CD14-positive monocyte (primary cell): Measurements from ENCODE around the gene POLE2. TPM values are rescaled to one million over a fixed set of nuclear protein-coding genes. Genes with fewer than 3 reads are reported as not detected.
"Not testable (repeated sequence)": the region's sequence is repeated elsewhere in the genome, so short reads cannot be mapped to it uniquely, and the experiment has no call there.

Source experiments
- DNase-seq, 3 donors: peaks; one replicate each; pipeline ENCODE4 v3.0.0-alpha.2; 2011 to 2022
- H2AFZ ChIP-seq: 2 replicates; pipeline ENCODE4 v1.6.0; 2012; ENCODE audit warnings: mild to moderate bottlenecking, low read depth, low read length, inconsistent platforms; ENCODE audit not compliant: insufficient read depth, poor library complexity, severe bottlenecking
- H3K27ac ChIP-seq, 2 donors: 1 replicate in 1 of 2; 2 replicates in 1 of 2; pipeline ENCODE4 v1.5.1; 2012 to 2013; ENCODE audit warnings: low read length in 2 of 2, control low read depth in 1 of 2, inconsistent platforms in 1 of 2, low read depth in 1 of 2, mild to moderate bottlenecking in 1 of 2
- H3K27me3 ChIP-seq, 2 donors: one replicate each; pipeline versions ENCODE4 v1.6.0 to v1.6.1; 2011 to 2013; ENCODE audit warnings: low read length in 2 of 2; ENCODE audit not compliant: control insufficient read depth in 2 of 2, insufficient read depth in 2 of 2
- H3K36me3 ChIP-seq, 2 donors: replicated peaks in 1 of 2; 1 replicate in 1 of 2; 2 replicates in 1 of 2; pipeline versions ENCODE4 v1.5.1 to v1.6.1; 2012 to 2013; ENCODE audit warnings: low read length in 2 of 2, control low read depth in 1 of 2, inconsistent platforms in 1 of 2, mild to moderate bottlenecking in 1 of 2; ENCODE audit not compliant: insufficient read depth in 2 of 2, control insufficient read depth in 1 of 2
- H3K4me1 ChIP-seq, 2 donors: 1 replicate in 1 of 2; 2 replicates in 1 of 2; pipeline versions ENCODE4 v1.5.1 to v1.6.1; 2012 to 2013; ENCODE audit warnings: low read length in 2 of 2, control low read depth in 1 of 2, inconsistent platforms in 1 of 2, mild to moderate bottlenecking in 1 of 2, moderate library complexity in 1 of 2; ENCODE audit not compliant: insufficient read depth in 2 of 2, control insufficient read depth in 1 of 2
- H3K4me2 ChIP-seq: replicated peaks from 2 replicates; pipeline ENCODE3; 2012; ENCODE audit warnings: low read length, moderate library complexity, mild to moderate bottlenecking; ENCODE audit not compliant: poor library complexity, severe bottlenecking; ENCODE audit errors: extremely low read depth
- H3K4me3 ChIP-seq, 3 experiments: fragments of 200-600 bp in 1 of 3; sonication (generic) in 1 of 3; replicated peaks in 1 of 3; 1 replicate in 2 of 3; 2 replicates in 1 of 3; pipeline ENCODE4 v1.5.1; 2011 to 2013; ENCODE audit warnings: low read length in 3 of 3, mild to moderate bottlenecking in 3 of 3, control low read depth in 2 of 3, low read depth in 2 of 3, inconsistent platforms in 1 of 3, moderate library complexity in 1 of 3
- H3K79me2 ChIP-seq: 2 replicates; pipeline ENCODE4 v1.6.0; 2012; ENCODE audit warnings: mild to moderate bottlenecking, control low read depth, inconsistent platforms, low read length, moderate library complexity; ENCODE audit not compliant: insufficient read depth
- H3K9ac ChIP-seq: 2 replicates; pipeline ENCODE4 v1.6.0; 2017; ENCODE audit warnings: low read length, mild to moderate bottlenecking; ENCODE audit not compliant: insufficient read depth, poor library complexity, severe bottlenecking
- H3K9me3 ChIP-seq, 2 donors: replicated peaks in 1 of 2; 1 replicate in 1 of 2; 2 replicates in 1 of 2; pipeline versions ENCODE4 v1.5.1 to v1.6.1; 2012 to 2013; ENCODE audit warnings: low read length in 2 of 2, control low read depth in 1 of 2; ENCODE audit not compliant: control insufficient read depth in 1 of 2, insufficient read depth in 1 of 2
- H4K20me1 ChIP-seq: 2 replicates; pipeline ENCODE4 v1.6.0; 2012; ENCODE audit warnings: mild to moderate bottlenecking, low read length, control low read depth, moderate library complexity; ENCODE audit not compliant: insufficient read depth
- H3K27ac Mint-ChIP-seq, 7 donors: one replicate each; pipeline ENCODE4 v1.8.0; 2020; ENCODE audit warnings: mild to moderate bottlenecking in 7 of 7, mixed read lengths in 7 of 7, moderate library complexity in 6 of 7, inconsistent platforms in 2 of 7
- H3K27me3 Mint-ChIP-seq, 3 donors: one replicate each; pipeline ENCODE4 v1.8.0; 2021 to 2022; ENCODE audit warnings: low read depth in 3 of 3, mild to moderate bottlenecking in 3 of 3, mixed read lengths in 3 of 3, moderate library complexity in 3 of 3, inconsistent platforms in 1 of 3
- H3K36me3 Mint-ChIP-seq, 2 donors: one replicate each; pipeline ENCODE4 v1.8.0; 2020; ENCODE audit warnings: mixed read lengths in 2 of 2, inconsistent platforms in 1 of 2, mild to moderate bottlenecking in 1 of 2
- H3K4me1 Mint-ChIP-seq: one replicate; pipeline ENCODE4 v1.8.0; 2020; ENCODE audit warnings: mild to moderate bottlenecking, mixed read lengths
- H3K4me3 Mint-ChIP-seq, 2 donors: one replicate each; pipeline ENCODE4 v1.8.0; 2020; ENCODE audit warnings: mild to moderate bottlenecking in 2 of 2, mixed read lengths in 2 of 2, moderate library complexity in 1 of 2
- H3K9me3 Mint-ChIP-seq, 7 donors: one replicate each; pipeline ENCODE4 v1.8.0; 2020 to 2022; ENCODE audit warnings: mixed read lengths in 7 of 7, mild to moderate bottlenecking in 6 of 7, moderate library complexity in 6 of 7, inconsistent platforms in 2 of 7
- WGBS: methylation state at CpG from one replicate; pipeline ENCODE4 v1.1.5; 2013; ENCODE audit warnings: missing lambda C conversion rate; ENCODE audit not compliant: insufficient coverage; 5-methylcytosine and 5-hydroxymethylcytosine counted together
- intact Hi-C, 2 donors: fragments of 100-400 bp; cut with micrococcal nuclease; formaldehyde crosslinking; loops; one replicate each; pipeline versions ENCODE4 v1.15.0 to v1.15.1; 2023
- polyA plus RNA-seq, 3 donors: library from polyadenylated mRNA; depleted of rRNA in 1 of 3; unstranded in 2 of 3; stranded (reverse) in 1 of 3; fragments of 300-500 nt in 2 of 3; fragments of >200 nt in 1 of 3; fragmentation: Illumina TruSeq in 2 of 3; gene quantifications; 1 replicate in 2 of 3; 2 replicates in 1 of 3; pipeline ENCODE4 v1.2.3, GENCODE V29; 2012 to 2021
- TF ChIP-seq, protein P1 (sequence below): fragments of 200-600 bp; IDR thresholded peaks from one replicate; pipeline ENCODE4 v1.8.0; 2022; ENCODE audit warnings: antibody characterized with exemption, mild to moderate bottlenecking

POLE2 gene
- polyA plus RNA-seq, 3 donors = 0.18 to 0.57 (median 0.47) TPM

DNA sequence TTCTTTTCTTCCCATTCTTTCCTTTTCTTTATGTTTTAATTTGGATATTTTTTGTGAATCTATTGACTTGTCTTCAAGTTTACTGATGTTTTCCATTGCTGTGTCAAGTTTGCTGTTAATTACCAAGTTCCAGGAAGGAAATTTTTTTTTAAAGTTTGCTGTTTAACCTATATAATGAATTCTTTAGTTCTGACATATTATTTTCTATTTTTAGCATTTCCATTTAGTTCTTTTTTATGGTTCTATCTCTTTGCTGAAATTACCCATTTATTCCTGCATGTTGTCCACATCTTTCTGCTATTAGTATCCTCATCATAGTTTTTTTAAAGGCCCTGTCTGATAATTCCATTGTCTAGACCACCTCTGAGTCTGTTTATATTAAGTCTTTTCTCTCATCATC, 32.7 kb upstream of the POLE2 start:
- H3K27ac Mint-ChIP-seq = no peak overlapping the region
- peaks cover 23 to 31% of the 10 kb centered on the region in 2 donors for H3K36me3 Mint-ChIP-seq
- H3K36me3 ChIP-seq = peaks cover 0 to 6% of the 10 kb centered on the region in 2 donors

DNA sequence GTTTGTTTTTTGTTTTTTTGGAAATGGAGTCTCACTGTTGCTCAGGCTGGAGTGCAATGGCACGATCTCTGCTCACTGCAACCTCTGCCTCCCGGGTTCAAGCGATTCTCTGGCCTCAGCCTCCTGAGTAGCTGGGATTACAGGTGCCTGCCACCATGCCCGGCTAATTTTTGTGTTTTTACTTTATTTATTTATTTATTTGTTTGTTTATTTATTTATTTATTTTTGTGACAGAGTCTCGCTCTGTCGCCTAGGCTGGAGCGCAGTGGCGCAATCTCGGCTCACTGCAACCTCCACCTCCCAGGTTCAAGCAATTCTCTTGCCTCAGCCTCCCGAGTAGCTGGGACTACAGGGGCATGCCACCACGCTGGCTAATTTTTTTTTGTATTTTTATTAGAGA, 23.0 kb upstream of the POLE2 start:
- H3K4me2 ChIP-seq, H3K4me3 Mint-ChIP-seq, H3K27me3 Mint-ChIP-seq, DNase-seq, H3K9me3 ChIP-seq, H4K20me1 ChIP-seq, H3K4me3 ChIP-seq, H2AFZ ChIP-seq, H3K36me3 ChIP-seq, H3K27me3 ChIP-seq, H3K9ac ChIP-seq, H3K79me2 ChIP-seq, H3K4me1 ChIP-seq, H3K27ac ChIP-seq, intact Hi-C loops, H3K9me3 Mint-ChIP-seq: not testable (repeated sequence)
- H3K4me1 Mint-ChIP-seq = peaks cover 10% of the 10 kb centered on the region
- H3K36me3 Mint-ChIP-seq = peaks cover 6 to 14% of the 10 kb centered on the region in 2 donors
- peak overlapping the region in 1 of 7 donors; percentile 50 for H3K27ac Mint-ChIP-seq
- WGBS = 100% methylated on average over 2 of the region's 11 CpGs

More for the DNA sequence above, 32.7 kb upstream of the POLE2 start:
- H3K9me3 ChIP-seq = no peaks in the 10 kb centered on the region
- Mint-ChIP-seq H3K27me3 (no peaks in the 10 kb centered on the region), H3K4me3 (no peak overlapping the region), H3K9me3 (peaks cover 1 to 11% (median 4%) of the 10 kb centered on the region in 7 donors), H3K4me1 (no peaks in the 10 kb centered on the region)
- no peak overlapping the region for H3K27ac ChIP-seq
- H3K4me2 ChIP-seq = no peak overlapping the region
- no peak for DNase-seq
- no peaks in the 10 kb centered on the region for H3K79me2 ChIP-seq
- no peaks in the 10 kb centered on the region for H3K4me1 ChIP-seq
- H4K20me1 ChIP-seq = no peaks in the 10 kb centered on the region
- TF ChIP-seq, protein P1, sequence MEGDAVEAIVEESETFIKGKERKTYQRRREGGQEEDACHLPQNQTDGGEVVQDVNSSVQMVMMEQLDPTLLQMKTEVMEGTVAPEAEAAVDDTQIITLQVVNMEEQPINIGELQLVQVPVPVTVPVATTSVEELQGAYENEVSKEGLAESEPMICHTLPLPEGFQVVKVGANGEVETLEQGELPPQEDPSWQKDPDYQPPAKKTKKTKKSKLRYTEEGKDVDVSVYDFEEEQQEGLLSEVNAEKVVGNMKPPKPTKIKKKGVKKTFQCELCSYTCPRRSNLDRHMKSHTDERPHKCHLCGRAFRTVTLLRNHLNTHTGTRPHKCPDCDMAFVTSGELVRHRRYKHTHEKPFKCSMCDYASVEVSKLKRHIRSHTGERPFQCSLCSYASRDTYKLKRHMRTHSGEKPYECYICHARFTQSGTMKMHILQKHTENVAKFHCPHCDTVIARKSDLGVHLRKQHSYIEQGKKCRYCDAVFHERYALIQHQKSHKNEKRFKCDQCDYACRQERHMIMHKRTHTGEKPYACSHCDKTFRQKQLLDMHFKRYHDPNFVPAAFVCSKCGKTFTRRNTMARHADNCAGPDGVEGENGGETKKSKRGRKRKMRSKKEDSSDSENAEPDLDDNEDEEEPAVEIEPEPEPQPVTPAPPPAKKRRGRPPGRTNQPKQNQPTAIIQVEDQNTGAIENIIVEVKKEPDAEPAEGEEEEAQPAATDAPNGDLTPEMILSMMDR = no peak
- H3K4me3 ChIP-seq = no peak overlapping the region
- H3K9ac ChIP-seq = no peak overlapping the region
- H3K27me3 ChIP-seq = no peaks in the 10 kb centered on the region
- H2AFZ ChIP-seq = no peak overlapping the region
- intact Hi-C loops = no loop called here

DNA sequence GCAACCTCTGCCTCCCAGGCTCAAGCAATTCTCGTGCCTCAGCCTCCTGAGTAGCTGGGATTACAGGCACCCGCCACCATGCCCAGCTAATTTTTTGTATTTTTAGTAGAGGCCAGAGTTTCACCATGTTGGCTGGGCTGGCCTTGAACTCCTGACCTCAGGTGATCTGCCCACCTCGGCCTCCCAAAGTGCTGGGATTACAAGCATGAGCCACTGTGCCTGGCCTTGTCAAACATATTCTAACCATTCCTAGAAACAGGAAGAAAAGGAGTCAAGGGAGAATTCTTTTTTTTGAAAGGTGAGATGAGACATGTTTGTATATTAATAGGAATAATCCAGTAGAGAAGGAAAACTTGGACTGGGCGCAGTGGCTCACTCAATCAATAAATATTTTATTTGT, 16.5 kb upstream of the POLE2 start:
- intact Hi-C loops, H2AFZ ChIP-seq, H3K27ac ChIP-seq, H3K79me2 ChIP-seq, H3K4me2 ChIP-seq, H3K9me3 Mint-ChIP-seq, H3K27ac Mint-ChIP-seq, H3K36me3 ChIP-seq, H3K9me3 ChIP-seq, H3K4me3 ChIP-seq, H4K20me1 ChIP-seq, H3K9ac ChIP-seq, DNase-seq, H3K27me3 ChIP-seq, H3K27me3 Mint-ChIP-seq, H3K4me1 ChIP-seq, H3K4me3 Mint-ChIP-seq: not testable (repeated sequence)
- Mint-ChIP-seq H3K4me1 (peaks cover 13% of the 10 kb centered on the region), H3K36me3 (peaks cover 7 to 10% of the 10 kb centered on the region in 2 donors)
- 50% methylated on average over 2 of the region's 4 CpGs for WGBS
